Measurements from ENCODE around the gene APAF1. TPM values are rescaled to one million over a fixed set of nuclear protein-coding genes. Genes with fewer than 3 reads are reported as not detected.

APAF1 gene
- total RNA-seq, 1 experiment from 2014 or later, result 10.1 TPM

GRCh38 chr12:98653866-98654493, 8.9 kb downstream of the APAF1 start:
- no peak overlapping the region for H2AFZ ChIP-seq (ENCODE audit: low read length)
- ATAC-seq (peak; percentile 42), DNase-seq (peak; percentile 75)
- no peaks in the 10 kb centered on the region for H3F3A ChIP-seq (ENCODE audit: low read length, unreplicated experiment)
- peaks cover 3% of the 10 kb centered on the region; the same call in 1 of the 2 replicates for H3K36me3 ChIP-seq (ENCODE audit: low read depth, low read length)
- H4K20me1 ChIP-seq (ENCODE audit: low read length), result no peaks in the 10 kb centered on the region
- no peaks in the 10 kb centered on the region for H3K9me3 ChIP-seq (ENCODE audit: low read length)
- H3K4me2 ChIP-seq (ENCODE audit: low read length), result no peak overlapping the region
- no peak overlapping the region for H3K27ac ChIP-seq (ENCODE audit: low read length)
- TF ChIP-seq EZH2phosphoT487 (IDR thresholded peaks at IDR 0.05; ENCODE audit: borderline replicate concordance, low read length) (no peak), CTCF (conservative IDR thresholded peaks at IDR 0.05; ENCODE audit: low read depth, low read length) (peak; percentile 90)
- POLR2A ChIA-PET (ENCODE audit: unreplicated experiment), result no interaction called here
- H3K9ac ChIP-seq (ENCODE audit: low read length), result no peak overlapping the region
- H3K27me3 ChIP-seq (ENCODE audit: low read length), result no peaks in the 10 kb centered on the region
- intact Hi-C loops (cut with micrococcal nuclease), result loop anchor here (1.0 kb wide), 2 partner anchors 48 to 88 kb away; no protein-coding TSS in a partner anchor
- H3K4me1 ChIP-seq (ENCODE audit: insufficient read depth, low read length), result peaks cover 8% of the 10 kb centered on the region
- no peaks in the 10 kb centered on the region for H3K79me2 ChIP-seq (ENCODE audit: low read length)
- CTCF ChIA-PET, result interaction anchor here (0.5 to 0.7 kb wide), 2 partner anchors 14 to 18 kb away, joined by 3 to 4 read pairs; no protein-coding TSS in a partner anchor
- no peaks in the 10 kb centered on the region for H3K9me2 ChIP-seq (replicated peaks; ENCODE audit: low read length)
- BruUV-seq (replicated peaks), result no TSS peak
- no peak overlapping the region for H3K4me3 ChIP-seq (ENCODE audit: low read length)

GRCh38 chr12:98656289-98657101, 11.4 kb downstream of the APAF1 start:
- H3K9ac ChIP-seq (ENCODE audit: low read length), result no peak overlapping the region
- H3K9me3 ChIP-seq (ENCODE audit: low read length), result no peaks in the 10 kb centered on the region
- no peak overlapping the region for H3K27ac ChIP-seq (ENCODE audit: low read length)
- H3K4me3 ChIP-seq (ENCODE audit: low read length), result no peak overlapping the region
- BruUV-seq (replicated peaks), result no TSS peak
- no peaks in the 10 kb centered on the region for H3F3A ChIP-seq (ENCODE audit: low read length, unreplicated experiment)
- H2AFZ ChIP-seq (ENCODE audit: low read length), result no peak overlapping the region
- DNase-seq (no peak), ATAC-seq (no peak)
- POLR2A ChIA-PET (ENCODE audit: unreplicated experiment), result no interaction called here
- no peak overlapping the region for H3K4me2 ChIP-seq (ENCODE audit: low read length)
- no peaks in the 10 kb centered on the region for H3K36me3 ChIP-seq (ENCODE audit: low read depth, low read length)
- TF ChIP-seq EZH2phosphoT487 (IDR thresholded peaks at IDR 0.05; ENCODE audit: borderline replicate concordance, low read length), result no peak
- no peak for TF ChIP-seq EZH2 (IDR thresholded peaks at IDR 0.05; ENCODE audit: low read length, unreplicated experiment)
- TF ChIP-seq CTCF (conservative IDR thresholded peaks at IDR 0.05; ENCODE audit: low read depth, low read length), result no peak
- peaks cover 8% of the 10 kb centered on the region for H3K4me1 ChIP-seq (ENCODE audit: insufficient read depth, low read length)
- H3K79me2 ChIP-seq (ENCODE audit: low read length), result no peaks in the 10 kb centered on the region
- no peaks in the 10 kb centered on the region for H3K27me3 ChIP-seq (ENCODE audit: low read length)
- no peaks in the 10 kb centered on the region for H4K20me1 ChIP-seq (ENCODE audit: low read length)
- no peaks in the 10 kb centered on the region for H3K9me2 ChIP-seq (replicated peaks; ENCODE audit: low read length)
- intact Hi-C loops (cut with micrococcal nuclease), result no loop called here
- CTCF ChIA-PET, result no interaction called here

- no peak for ATAC-seq
Measured at GRCh38 chr12:98660521-98660920, 15.4 kb downstream of the APAF1 start.

More at GRCh38 chr12:98660521-98660920, 15.4 kb downstream of the APAF1 start:
- Histone ChIP-seq H3K36me3 (ENCODE audit: low read depth, low read length) (no peaks in the 10 kb centered on the region), H3K27me3 (ENCODE audit: low read length) (no peaks in the 10 kb centered on the region), H2AFZ (ENCODE audit: low read length) (no peak overlapping the region), H3K79me2 (ENCODE audit: low read length) (no peaks in the 10 kb centered on the region), H3K9me2 (replicated peaks; ENCODE audit: low read length) (no peaks in the 10 kb centered on the region), H3K4me2 (ENCODE audit: low read length) (no peak overlapping the region), H3K9me3 (ENCODE audit: low read length) (no peaks in the 10 kb centered on the region), H3F3A (ENCODE audit: low read length, unreplicated experiment) (no peaks in the 10 kb centered on the region), H3K4me1 (ENCODE audit: insufficient read depth, low read length) (peaks cover 8% of the 10 kb centered on the region), H4K20me1 (ENCODE audit: low read length) (no peaks in the 10 kb centered on the region), H3K4me3 (ENCODE audit: low read length) (no peak overlapping the region), H3K9ac (ENCODE audit: low read length) (no peak overlapping the region), H3K27ac (ENCODE audit: low read length) (no peak overlapping the region)
- no peak for DNase-seq
- intact Hi-C loops (cut with micrococcal nuclease), result no loop called here
- ChIA-PET POLR2A (ENCODE audit: unreplicated experiment) (no interaction called here), CTCF (no interaction called here)
- BruUV-seq (replicated peaks), result no TSS peak
- TF ChIP-seq EZH2phosphoT487 (IDR thresholded peaks at IDR 0.05; ENCODE audit: borderline replicate concordance, low read length), result no peak
- TF ChIP-seq CTCF (conservative IDR thresholded peaks at IDR 0.05; ENCODE audit: low read depth, low read length), result no peak
- TF ChIP-seq EZH2 (IDR thresholded peaks at IDR 0.05; ENCODE audit: low read length, unreplicated experiment), result no peak
